CD8-positive, alpha-beta memory T cell (primary cell): ENCODE data around the gene GSTA4. TPM values are rescaled to one million over a fixed set of nuclear protein-coding genes. Genes with fewer than 3 reads are reported as not detected.
A peak's percentile ranks its signal among the peaks of the same experiment; 100 is the strongest.

Experiments
- CTCF ChIA-PET: fragments of 350-600 bp; sonication (Branson Sonifier 250); formaldehyde crosslinking; loops from one replicate; lab custom pipeline; 2021; ENCODE audit warnings: antibody characterized with exemption; lab: Charles Lee
- POLR2A ChIA-PET: fragments of 350-600 bp; sonication (Branson Sonifier 250); formaldehyde crosslinking; loops from one replicate; lab custom pipeline; 2021; ENCODE audit warnings: antibody characterized with exemption; lab: Charles Lee
- DNase-seq, 5 donors: peaks; one replicate each; pipeline versions ENCODE4 v3.0.0 to v3.0.0-alpha.2; 2020 to 2022; ENCODE audit warnings: mixed read lengths in 1 of 5
- H3K27ac ChIP-seq: one replicate; pipeline ENCODE4 v1.7.0; 2013; ENCODE audit warnings: low read depth, mild to moderate bottlenecking, low read length, moderate library complexity
- H3K27me3 ChIP-seq: 2 replicates; pipeline ENCODE4 v1.7.0; 2013; ENCODE audit warnings: low read length, mild to moderate bottlenecking; ENCODE audit not compliant: insufficient read depth, poor library complexity, severe bottlenecking
- H3K36me3 ChIP-seq: 2 replicates; pipeline ENCODE4 v1.7.0; 2013; ENCODE audit warnings: mild to moderate bottlenecking, low read length, moderate library complexity; ENCODE audit not compliant: insufficient read depth
- H3K4me1 ChIP-seq: 2 replicates; pipeline ENCODE4 v1.7.0; 2013; ENCODE audit warnings: mild to moderate bottlenecking, low read length, moderate library complexity; ENCODE audit not compliant: insufficient read depth
- H3K4me3 ChIP-seq: 2 replicates; pipeline ENCODE4 v1.7.0; 2013; ENCODE audit warnings: mild to moderate bottlenecking, low read length
- H3K9me3 ChIP-seq: 2 replicates; pipeline ENCODE4 v1.7.0; 2013; ENCODE audit warnings: mild to moderate bottlenecking, low read length
- H3K27ac Mint-ChIP-seq, 8 donors: one replicate each; pipeline ENCODE4 v1.8.0; 2020 to 2021; ENCODE audit warnings: mixed read lengths in 8 of 8, mild to moderate bottlenecking in 6 of 8, inconsistent platforms in 3 of 8, moderate library complexity in 3 of 8
- H3K27me3 Mint-ChIP-seq, 2 donors: one replicate each; pipeline ENCODE4 v1.8.0; 2020 to 2021; ENCODE audit warnings: mixed read lengths in 2 of 2, mild to moderate bottlenecking in 1 of 2, moderate library complexity in 1 of 2
- H3K36me3 Mint-ChIP-seq, 3 donors: one replicate each; pipeline ENCODE4 v1.8.0; 2020 to 2021; ENCODE audit warnings: mixed read lengths in 3 of 3, inconsistent platforms in 1 of 3, mild to moderate bottlenecking in 1 of 3
- H3K4me1 Mint-ChIP-seq, 3 donors: one replicate each; pipeline ENCODE4 v1.8.0; 2020 to 2021; ENCODE audit warnings: mixed read lengths in 3 of 3, inconsistent platforms in 1 of 3, mild to moderate bottlenecking in 1 of 3
- H3K4me3 Mint-ChIP-seq, 7 donors: one replicate each; pipeline ENCODE4 v1.8.0; 2020 to 2021; ENCODE audit warnings: mixed read lengths in 7 of 7, mild to moderate bottlenecking in 6 of 7, moderate library complexity in 4 of 7, inconsistent platforms in 2 of 7
- H3K9me3 Mint-ChIP-seq, 5 donors: one replicate each; pipeline ENCODE4 v1.8.0; 2020 to 2022; ENCODE audit warnings: mixed read lengths in 5 of 5, mild to moderate bottlenecking in 3 of 5, moderate library complexity in 2 of 5, inconsistent platforms in 1 of 5
- polyA plus RNA-seq: library from polyadenylated mRNA; unstranded; fragments of 300-500 nt; fragmentation: Illumina TruSeq; gene quantifications from one replicate; pipeline ENCODE4 v1.2.3, GENCODE V29; 2021
- total RNA-seq, 2 experiments: library from RNA; stranded (reverse); gene quantifications; one replicate each; pipeline ENCODE4 v1.2.3, GENCODE V29; 2021

GSTA4 gene
- total and polyA plus RNA-seq, 3 experiments from 2014 or later = 4.6 to 4.9 (median 4.9) TPM

DNA sequence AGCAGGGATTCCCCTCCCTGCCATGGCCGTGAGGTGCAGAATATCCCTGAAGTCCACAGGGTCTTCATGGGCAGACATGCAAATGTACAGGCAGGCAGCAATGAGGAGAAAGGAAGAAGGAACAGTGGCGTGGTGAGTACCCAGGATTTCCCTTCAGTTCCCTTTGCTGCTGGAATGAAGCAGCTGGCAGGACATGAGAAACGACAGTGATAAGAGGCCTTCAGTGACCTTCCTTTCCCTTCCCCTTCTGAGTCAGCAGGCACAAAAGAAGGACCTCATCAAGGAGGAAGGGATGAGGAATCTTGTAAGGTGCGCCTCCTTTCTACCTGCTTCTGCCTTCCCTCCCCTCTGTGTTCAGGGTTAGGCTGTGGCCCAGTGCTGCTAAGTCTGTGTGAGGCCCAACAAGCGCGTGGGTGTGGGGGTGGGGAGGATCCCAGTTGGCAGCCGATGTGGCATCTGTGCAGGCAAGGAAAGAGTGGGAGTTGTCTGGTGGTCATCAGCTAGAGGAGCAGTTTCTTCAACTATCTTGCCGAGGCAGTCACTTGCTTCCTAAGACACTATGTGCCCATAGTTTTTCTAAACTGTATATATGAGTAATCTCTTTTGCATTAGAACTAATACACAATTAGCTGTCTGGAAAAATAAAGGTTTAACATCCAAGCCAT is 40.6 kb upstream of the GSTA4 start:
- peaks cover 0 to 3% (median 0%) of the 10 kb centered on the region in 3 donors for H3K4me1 Mint-ChIP-seq
- DNase-seq = no peak
- H3K36me3 Mint-ChIP-seq = peaks cover 30 to 83% (median 50%) of the 10 kb centered on the region in 3 donors
- H3K27me3 Mint-ChIP-seq = no peaks in the 10 kb centered on the region
- no peaks in the 10 kb centered on the region for H3K9me3 ChIP-seq
- H3K4me3 Mint-ChIP-seq = no peak overlapping the region
- H3K27me3 ChIP-seq = no peaks in the 10 kb centered on the region
- no peak overlapping the region for H3K4me3 ChIP-seq
- CTCF ChIA-PET = interaction anchor here (1.3 kb wide), 1 partner anchor 10 kb away, joined by 3 read pairs; no protein-coding TSS in a partner anchor
- POLR2A ChIA-PET = interaction anchor here (0.5 kb wide), 1 partner anchor 40 kb away, joined by 4 read pairs; no protein-coding TSS in a partner anchor
- H3K36me3 ChIP-seq = peaks cover 30% of the 10 kb centered on the region
- H3K4me1 ChIP-seq = no peaks in the 10 kb centered on the region
- H3K27ac Mint-ChIP-seq = no peak overlapping the region
- H3K9me3 Mint-ChIP-seq = no peaks in the 10 kb centered on the region
- no peak overlapping the region for H3K27ac ChIP-seq

DNA sequence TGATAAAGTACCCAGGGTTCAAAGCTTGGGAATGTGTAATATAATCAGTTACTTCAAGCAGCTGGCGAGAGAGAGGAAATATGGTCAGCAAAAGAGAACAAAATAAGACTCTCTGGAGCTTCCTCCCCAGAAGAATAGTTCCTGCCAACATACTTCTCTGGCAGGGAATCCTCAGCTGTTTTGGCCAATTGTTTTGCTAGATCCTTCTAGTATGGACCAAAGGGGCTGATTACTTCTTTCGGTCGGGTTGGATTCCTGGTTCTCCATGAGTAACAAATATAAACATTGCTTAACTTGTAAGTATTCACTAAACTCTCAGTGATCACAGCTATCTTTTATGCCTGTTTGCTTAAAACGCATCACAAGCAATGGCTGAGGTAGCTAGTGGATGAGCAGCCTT is 38.7 kb upstream of the GSTA4 start:
- Histone ChIP-seq H3K4me1 (no peaks in the 10 kb centered on the region), H3K4me3 (no peak overlapping the region), H3K27me3 (no peaks in the 10 kb centered on the region), H3K36me3 (peaks cover 29% of the 10 kb centered on the region), H3K9me3 (no peaks in the 10 kb centered on the region), H3K27ac (no peak overlapping the region)
- ChIA-PET POLR2A (no interaction called here), CTCF (no interaction called here)
- peak overlapping the region in 1 of 8 donors; percentile 17 for H3K27ac Mint-ChIP-seq
- H3K9me3 Mint-ChIP-seq = no peaks in the 10 kb centered on the region
- H3K36me3 Mint-ChIP-seq = peaks cover 13 to 83% (median 41%) of the 10 kb centered on the region in 3 donors
- no peaks in the 10 kb centered on the region for H3K27me3 Mint-ChIP-seq
- DNase-seq = no peak
- H3K4me3 Mint-ChIP-seq = no peak overlapping the region
- H3K4me1 Mint-ChIP-seq = peaks cover 0 to 3% (median 0%) of the 10 kb centered on the region in 3 donors

DNA sequence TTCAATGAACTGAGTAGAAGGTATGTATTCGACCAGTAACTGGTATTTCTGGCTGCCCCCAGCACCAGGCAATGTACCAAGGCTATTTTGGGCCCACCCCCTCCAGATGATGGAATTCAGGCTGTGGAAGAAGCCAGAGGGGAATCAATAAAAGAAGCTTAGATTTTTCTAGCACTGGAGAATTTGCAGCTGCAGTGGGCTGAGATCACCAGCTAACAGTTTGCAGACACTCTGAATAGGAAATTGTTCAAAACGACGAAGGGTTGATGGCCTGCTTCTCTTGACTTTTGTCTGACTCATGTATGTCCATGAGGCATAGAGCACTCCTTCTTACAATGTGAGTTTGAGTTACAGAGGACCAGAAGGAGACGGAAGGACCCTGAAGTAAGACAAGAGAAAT is 37.8 kb upstream of the GSTA4 start:
- no peak overlapping the region for H3K4me3 ChIP-seq
- POLR2A ChIA-PET = no interaction called here
- no peak overlapping the region for H3K27ac ChIP-seq
- Mint-ChIP-seq H3K27ac (no peak overlapping the region), H3K27me3 (no peaks in the 10 kb centered on the region), H3K9me3 (no peaks in the 10 kb centered on the region), H3K4me1 (peaks cover 0 to 3% (median 0%) of the 10 kb centered on the region in 3 donors), H3K4me3 (no peak overlapping the region), H3K36me3 (peaks cover 13 to 84% (median 46%) of the 10 kb centered on the region in 3 donors)
- no peak for DNase-seq
- CTCF ChIA-PET = no interaction called here
- no peaks in the 10 kb centered on the region for H3K9me3 ChIP-seq
- peaks cover 35% of the 10 kb centered on the region for H3K36me3 ChIP-seq
- H3K27me3 ChIP-seq = no peaks in the 10 kb centered on the region
- no peaks in the 10 kb centered on the region for H3K4me1 ChIP-seq

DNA sequence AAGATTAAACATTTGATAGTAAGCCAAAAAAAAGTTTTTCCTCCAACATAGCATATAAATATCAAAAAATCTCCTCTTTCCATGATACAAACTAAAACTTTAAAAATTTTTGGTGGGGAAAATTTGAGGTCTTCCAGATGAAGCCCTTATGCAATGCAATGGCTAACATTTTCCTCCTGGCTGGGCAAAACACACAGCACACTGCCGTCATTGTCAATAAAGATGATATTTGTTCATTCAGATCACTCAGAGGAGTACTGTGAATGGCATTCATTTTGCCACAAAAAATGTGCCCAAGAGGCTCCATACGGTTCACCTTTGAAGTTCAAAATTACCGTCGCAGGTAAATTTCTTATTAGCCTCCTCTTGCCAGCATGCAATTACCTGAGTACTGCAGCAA is 36.2 kb upstream of the GSTA4 start:
- DNase-seq = no peak
- H3K27me3 ChIP-seq = no peaks in the 10 kb centered on the region
- Mint-ChIP-seq H3K36me3 (peaks cover 21 to 92% (median 50%) of the 10 kb centered on the region in 3 donors), H3K27me3 (no peaks in the 10 kb centered on the region), H3K27ac (no peak overlapping the region), H3K9me3 (no peaks in the 10 kb centered on the region), H3K4me1 (peaks cover 0 to 3% (median 0%) of the 10 kb centered on the region in 3 donors), H3K4me3 (no peak overlapping the region)
- CTCF ChIA-PET = no interaction called here
- H3K9me3 ChIP-seq = no peaks in the 10 kb centered on the region
- H3K27ac ChIP-seq = no peak overlapping the region
- H3K4me3 ChIP-seq = no peak overlapping the region
- no peaks in the 10 kb centered on the region for H3K4me1 ChIP-seq
- peaks cover 35% of the 10 kb centered on the region for H3K36me3 ChIP-seq
- POLR2A ChIA-PET = no interaction called here

DNA sequence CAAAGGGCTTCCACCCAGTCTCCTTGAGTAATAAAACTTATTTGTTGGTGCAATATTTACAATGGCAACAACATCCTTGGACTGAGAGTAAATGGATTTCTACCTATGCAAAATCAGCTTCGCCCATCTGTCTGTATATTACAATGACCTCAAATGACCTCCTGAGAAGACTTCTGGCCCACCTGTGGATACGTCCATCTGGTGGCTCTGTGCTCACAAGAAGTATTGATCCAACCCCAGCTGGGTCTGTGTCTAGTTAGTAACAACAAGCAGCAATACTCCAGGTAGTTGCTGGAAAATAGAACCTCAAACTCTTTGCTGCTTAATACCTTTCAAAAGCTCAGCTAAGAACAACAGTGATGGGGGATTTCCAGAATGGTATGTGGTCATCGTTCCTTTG is 34.7 kb upstream of the GSTA4 start:
- H3K36me3 ChIP-seq = peaks cover 30% of the 10 kb centered on the region
- ChIA-PET POLR2A (no interaction called here), CTCF (no interaction called here)
- H3K27ac ChIP-seq = no peak overlapping the region
- no peak overlapping the region for H3K27ac Mint-ChIP-seq
- no peaks in the 10 kb centered on the region for H3K4me1 ChIP-seq
- H3K36me3 Mint-ChIP-seq = peaks cover 17 to 89% (median 52%) of the 10 kb centered on the region in 3 donors
- H3K27me3 Mint-ChIP-seq = peaks cover 0 to 2% of the 10 kb centered on the region in 2 donors
- H3K4me3 Mint-ChIP-seq = no peak overlapping the region
- H3K9me3 Mint-ChIP-seq = no peaks in the 10 kb centered on the region
- H3K4me3 ChIP-seq = no peak overlapping the region
- no peak for DNase-seq
- H3K4me1 Mint-ChIP-seq = no peaks in the 10 kb centered on the region
- H3K27me3 ChIP-seq = no peaks in the 10 kb centered on the region
- no peaks in the 10 kb centered on the region for H3K9me3 ChIP-seq

DNA sequence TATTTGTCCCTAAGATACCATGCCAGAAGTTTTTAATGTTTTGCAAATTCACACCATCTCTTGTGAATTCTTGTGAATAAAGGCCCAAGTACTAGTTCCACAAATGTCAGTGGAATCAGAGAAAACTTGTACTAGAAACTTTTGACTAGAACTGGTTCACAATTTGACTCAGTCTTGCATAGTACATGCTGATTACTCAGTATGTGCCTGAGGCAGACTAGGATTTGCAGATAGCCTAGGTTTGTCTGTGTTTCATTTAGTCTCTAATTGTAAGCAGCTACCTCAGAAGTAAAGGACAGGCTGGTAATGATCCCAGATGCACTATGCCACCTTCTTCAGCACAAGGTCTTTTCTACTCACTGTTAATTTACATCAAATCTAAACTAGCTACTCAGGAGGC is 34.2 kb upstream of the GSTA4 start:
- CTCF ChIA-PET = no interaction called here

DNA sequence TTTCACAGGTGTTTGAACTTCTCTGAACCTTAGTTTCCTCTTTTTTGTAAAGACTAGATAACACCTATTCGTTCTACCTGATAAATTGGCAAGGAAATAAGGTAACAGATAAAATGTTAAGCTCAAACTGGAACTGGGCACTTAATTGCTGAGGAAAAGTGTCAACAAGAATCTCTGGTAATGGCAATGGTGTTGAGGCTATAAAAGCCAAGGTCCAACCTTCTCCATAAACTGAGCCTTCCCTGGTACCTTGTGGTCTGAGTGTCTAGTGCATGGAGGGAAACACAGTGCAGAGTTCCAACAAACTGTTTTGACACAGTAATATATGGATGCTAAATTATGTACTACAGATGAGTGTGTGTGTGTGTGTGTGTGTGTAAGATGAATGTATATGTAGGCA is 33.4 kb upstream of the GSTA4 start:
- DNase-seq = no peak
- H3K9me3 ChIP-seq = no peaks in the 10 kb centered on the region
- ChIA-PET CTCF (no interaction called here), POLR2A (no interaction called here)
- Mint-ChIP-seq H3K4me1 (no peaks in the 10 kb centered on the region), H3K9me3 (no peaks in the 10 kb centered on the region), H3K27me3 (peaks cover 0 to 2% of the 10 kb centered on the region in 2 donors), H3K27ac (peak overlapping the region in 1 of 8 donors; percentile 68), H3K4me3 (no peak overlapping the region), H3K36me3 (peaks cover 14 to 83% (median 48%) of the 10 kb centered on the region in 3 donors)
- no peaks in the 10 kb centered on the region for H3K27me3 ChIP-seq
- no peaks in the 10 kb centered on the region for H3K4me1 ChIP-seq
- H3K36me3 ChIP-seq = peaks cover 23% of the 10 kb centered on the region
- H3K4me3 ChIP-seq = no peak overlapping the region
- no peak overlapping the region for H3K27ac ChIP-seq

More for the DNA sequence above, 34.2 kb upstream of the GSTA4 start:
- Mint-ChIP-seq H3K27me3 (peaks cover 0 to 2% of the 10 kb centered on the region in 2 donors), H3K27ac (no peak overlapping the region), H3K9me3 (no peaks in the 10 kb centered on the region), H3K36me3 (peaks cover 14 to 86% (median 51%) of the 10 kb centered on the region in 3 donors), H3K4me3 (no peak overlapping the region), H3K4me1 (no peaks in the 10 kb centered on the region)
- DNase-seq = no peak
- no peak overlapping the region for H3K27ac ChIP-seq
- POLR2A ChIA-PET = no interaction called here
- H3K36me3 ChIP-seq = peaks cover 26% of the 10 kb centered on the region
- H3K4me1 ChIP-seq = no peaks in the 10 kb centered on the region
- no peaks in the 10 kb centered on the region for H3K9me3 ChIP-seq
- H3K4me3 ChIP-seq = no peak overlapping the region
- H3K27me3 ChIP-seq = no peaks in the 10 kb centered on the region

DNA sequence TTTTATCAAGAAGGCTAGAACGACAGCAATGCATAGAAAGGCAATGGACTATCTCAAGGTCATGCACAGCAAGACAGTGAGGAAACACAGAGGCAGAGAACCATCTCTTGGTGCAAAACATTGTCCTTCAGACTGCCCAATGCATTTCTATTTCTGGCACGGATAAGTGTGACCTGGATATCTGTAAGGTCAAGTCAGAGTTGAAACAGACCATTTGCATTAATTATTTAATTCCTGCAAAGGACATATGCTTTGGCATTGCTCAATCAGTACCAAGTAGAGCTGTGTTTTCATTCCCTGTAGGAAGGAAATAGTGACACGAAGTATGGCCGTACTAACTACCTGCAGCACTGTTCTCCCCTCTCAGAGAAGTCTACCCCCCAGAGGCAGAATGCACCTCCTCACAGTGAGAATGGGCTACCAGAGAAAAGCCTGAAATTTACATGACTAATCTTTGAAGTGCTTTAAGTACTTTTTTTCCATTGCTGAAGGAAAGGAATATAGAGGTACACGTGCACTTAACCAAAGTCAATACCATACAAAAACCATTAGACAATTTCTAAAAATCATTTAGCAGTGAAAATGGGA is 32.1 kb upstream of the GSTA4 start:
- Histone ChIP-seq H3K27me3 (no peaks in the 10 kb centered on the region), H3K9me3 (no peaks in the 10 kb centered on the region), H3K4me1 (no peaks in the 10 kb centered on the region), H3K4me3 (no peak overlapping the region), H3K36me3 (peaks cover 22% of the 10 kb centered on the region), H3K27ac (no peak overlapping the region)
- no peak for DNase-seq
- ChIA-PET CTCF (no interaction called here), POLR2A (no interaction called here)
- Mint-ChIP-seq H3K9me3 (no peaks in the 10 kb centered on the region), H3K27ac (peak overlapping the region in 1 of 8 donors; percentile 66), H3K4me1 (no peaks in the 10 kb centered on the region), H3K36me3 (peaks cover 14 to 78% (median 41%) of the 10 kb centered on the region in 3 donors), H3K4me3 (no peak overlapping the region), H3K27me3 (peaks cover 0 to 2% of the 10 kb centered on the region in 2 donors)
